B cell (primary cell): Measurements from ENCODE around the gene GAD1. TPM values are rescaled to one million over a fixed set of nuclear protein-coding genes. Genes with fewer than 3 reads are reported as not detected.

Experiments used
- ATAC-seq: fragments of 200-7000 bp; cut with Tn5 transposase; one replicate; pipeline ENCODE4 v1.10.0; 2021; ENCODE audit warnings: low read depth, mild to moderate bottlenecking, moderate number of reproducible peaks, moderate library complexity
- CTCF ChIA-PET: fragments of 350-600 bp; sonication (Branson Sonifier 250); formaldehyde crosslinking; loops from one replicate; lab custom pipeline; 2021; ENCODE audit warnings: antibody characterized with exemption, inconsistent platforms; lab: Charles Lee
- POLR2A ChIA-PET: fragments of 350-600 bp; sonication (Branson Sonifier 250); formaldehyde crosslinking; loops from one replicate; lab custom pipeline; 2021; ENCODE audit warnings: antibody characterized with exemption; lab: Charles Lee
- DNase-seq: peaks from one replicate; pipeline ENCODE4 v3.0.0; 2013
- H2AFZ ChIP-seq: 2 replicates; pipeline ENCODE4 v1.6.1; 2012; ENCODE audit warnings: mild to moderate bottlenecking, low read depth, low read length; ENCODE audit not compliant: insufficient read depth, poor library complexity, severe bottlenecking
- H3K27ac ChIP-seq, 2 donors: 1 replicate in 1 of 2; 2 replicates in 1 of 2; pipeline ENCODE4 v1.5.1; 2012 to 2013; ENCODE audit warnings: low read length in 2 of 2, mild to moderate bottlenecking in 2 of 2, moderate library complexity in 1 of 2
- H3K27me3 ChIP-seq, 4 experiments: fragments of 200-600 bp in 1 of 4; sonication (generic) in 1 of 4; replicated peaks in 1 of 4; 1 replicate in 2 of 4; 2 replicates in 2 of 4; pipeline versions ENCODE4 v1.6.1 to v1.7.0; 2013 to 2016; ENCODE audit warnings: low read length in 3 of 4, mild to moderate bottlenecking in 2 of 4, mixed read lengths in 1 of 4, moderate library complexity in 1 of 4; ENCODE audit not compliant: insufficient read depth in 4 of 4, control insufficient read depth in 3 of 4; ENCODE audit errors: control extremely low read depth in 1 of 4
- H3K36me3 ChIP-seq, 2 experiments: replicated peaks in 1 of 2; 1 replicate in 1 of 2; 2 replicates in 1 of 2; pipeline versions ENCODE4 v1.6.1 to v1.7.1; 2013; ENCODE audit warnings: low read length in 1 of 2; ENCODE audit not compliant: insufficient read depth in 2 of 2, control insufficient read depth in 1 of 2; ENCODE audit errors: control extremely low read depth in 1 of 2, extremely low read depth in 1 of 2
- H3K4me1 ChIP-seq, 2 donors: fragments of 200-600 bp in 1 of 2; sonication (generic) in 1 of 2; 1 replicate in 1 of 2; 2 replicates in 1 of 2; pipeline versions ENCODE4 v1.5.1 to v1.6.1; 2013 to 2017; ENCODE audit warnings: low read length in 2 of 2; ENCODE audit not compliant: control insufficient read depth in 2 of 2, insufficient read depth in 2 of 2
- H3K4me2 ChIP-seq: replicated peaks from 2 replicates; pipeline ENCODE3; 2012; ENCODE audit warnings: mild to moderate bottlenecking, low read depth, low read length; ENCODE audit not compliant: poor library complexity, severe bottlenecking
- H3K4me3 ChIP-seq, 5 experiments: fragments of 200-600 bp in 1 of 5; sonication (generic) in 1 of 5; 1 replicate in 3 of 5; 2 replicates in 2 of 5; pipeline versions ENCODE4 v1.5.1 to v1.7.0; 2011 to 2016; ENCODE audit warnings: low read length in 4 of 5, mild to moderate bottlenecking in 4 of 5, low read depth in 2 of 5, control low read depth in 1 of 5, moderate library complexity in 1 of 5; ENCODE audit not compliant: insufficient read depth in 1 of 5; ENCODE audit errors: control extremely low read depth in 1 of 5, extremely low read depth in 1 of 5
- H3K79me2 ChIP-seq: fragments of 200-600 bp; sonication (generic); one replicate; pipeline ENCODE4 v1.6.0; 2016; ENCODE audit warnings: low read length; ENCODE audit not compliant: control insufficient read depth, insufficient read depth
- H3K9ac ChIP-seq: fragments of 200-600 bp; sonication (generic); 2 replicates; pipeline ENCODE4 v1.6.1; 2017; ENCODE audit warnings: mild to moderate bottlenecking, low read length, moderate library complexity
- H3K9me3 ChIP-seq, 3 donors: one replicate each; pipeline versions ENCODE4 v1.6.1 to v1.7.1; 2013; ENCODE audit warnings: low read length in 2 of 3; ENCODE audit not compliant: control insufficient read depth in 2 of 3, insufficient read depth in 1 of 3; ENCODE audit errors: control extremely low read depth in 1 of 3
- H4K20me1 ChIP-seq: 2 replicates; pipeline ENCODE4 v1.6.0; 2012; ENCODE audit warnings: mild to moderate bottlenecking, low read length; ENCODE audit not compliant: insufficient read depth, control insufficient read depth, poor library complexity, severe bottlenecking
- H3K27ac Mint-ChIP-seq: one replicate; pipeline ENCODE4 v1.8.0; 2021; ENCODE audit warnings: mixed read lengths
- H3K27me3 Mint-ChIP-seq: one replicate; pipeline ENCODE4 v1.8.0; 2021; ENCODE audit warnings: mixed read lengths
- H3K4me1 Mint-ChIP-seq: one replicate; pipeline ENCODE4 v1.8.0; 2021; ENCODE audit warnings: mixed read lengths
- H3K4me3 Mint-ChIP-seq: one replicate; pipeline ENCODE4 v1.8.0; 2021; ENCODE audit warnings: mixed read lengths
- H3K9me3 Mint-ChIP-seq: one replicate; pipeline ENCODE4 v1.8.0; 2022; ENCODE audit warnings: mixed read lengths; ENCODE audit not compliant: insufficient read depth
- EZH2 ChIP-seq: IDR thresholded peaks from 2 replicates; pipeline ENCODE4 v1.6.1; 2012; ENCODE audit warnings: borderline replicate concordance, low read depth, mild to moderate bottlenecking, moderate library complexity, low read length; ENCODE audit not compliant: insufficient read depth, poor library complexity, severe bottlenecking
- WGBS: methylation state at CpG from one replicate; pipeline ENCODE4 v1.1.5; 2013; ENCODE audit warnings: missing lambda C conversion rate; ENCODE audit not compliant: insufficient coverage; 5-methylcytosine and 5-hydroxymethylcytosine counted together
- intact Hi-C: fragments of 100-400 bp; cut with micrococcal nuclease; formaldehyde crosslinking; loops from one replicate; pipeline ENCODE4 v1.10.0; 2022
- polyA plus RNA-seq: library from polyadenylated mRNA; depleted of rRNA; stranded (reverse); fragments of >200 nt; gene quantifications from 2 replicates; pipeline ENCODE4 v1.2.3, GENCODE V29; 2012
- total RNA-seq, 2 donors: library from RNA; stranded (reverse); fragments of 120-200 nt in 1 of 2; gene quantifications; 1 replicate in 1 of 2; 2 replicates in 1 of 2; pipeline versions ENCODE4 v1.2.3 to v1.2.4, GENCODE V29; 2013 to 2022
- TF ChIP-seq, protein P1 (sequence below): fragments of 200-600 bp; IDR thresholded peaks from one replicate; pipeline ENCODE4 v1.8.0; 2022; ENCODE audit warnings: antibody characterized with exemption, mild to moderate bottlenecking

GAD1 gene
- total and polyA plus RNA-seq, 2 donors (not counting 1 experiment from before 2014, with no cell fraction given), result not detected

DNA sequence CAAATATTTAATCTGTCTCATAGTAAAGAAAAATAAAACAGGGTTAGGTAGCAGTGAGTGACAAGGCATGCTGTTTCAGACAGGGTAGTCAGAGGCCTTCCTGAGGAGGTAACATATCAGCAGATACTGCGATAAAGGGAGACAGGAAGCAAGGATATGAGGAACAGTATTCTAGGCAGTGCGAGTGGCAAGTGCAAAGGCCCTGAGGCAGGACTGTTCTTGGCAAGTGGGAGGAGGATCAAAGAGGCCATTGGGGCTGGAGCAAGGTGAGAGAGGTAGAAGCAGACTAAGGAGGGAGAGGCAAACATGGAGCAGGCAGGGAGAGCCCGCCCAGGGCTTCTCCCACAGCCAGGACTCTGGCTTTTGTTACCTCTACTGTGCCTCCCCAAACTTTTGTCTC, 33.6 kb downstream of the GAD1 start:
- no peak overlapping the region for H2AFZ ChIP-seq
- DNase-seq (no peak), ATAC-seq (no peak)
- CTCF ChIA-PET, result no interaction called here
- intact Hi-C loops, result no loop called here
- H3K9me3 Mint-ChIP-seq, result no peaks in the 10 kb centered on the region
- H3K27me3 ChIP-seq, result peaks cover 0 to 3% (median under 1%) of the 10 kb centered on the region in 4 experiments
- H3K9ac ChIP-seq, result no peak overlapping the region
- H3K4me2 ChIP-seq, result no peak overlapping the region
- no peak overlapping the region for H3K4me3 Mint-ChIP-seq
- POLR2A ChIA-PET, result no interaction called here
- H3K4me3 ChIP-seq, result no peak overlapping the region
- no peak overlapping the region for H3K27ac ChIP-seq
- H3K79me2 ChIP-seq, result no peaks in the 10 kb centered on the region
- no peaks in the 10 kb centered on the region for H3K4me1 Mint-ChIP-seq
- TF ChIP-seq, protein P1, sequence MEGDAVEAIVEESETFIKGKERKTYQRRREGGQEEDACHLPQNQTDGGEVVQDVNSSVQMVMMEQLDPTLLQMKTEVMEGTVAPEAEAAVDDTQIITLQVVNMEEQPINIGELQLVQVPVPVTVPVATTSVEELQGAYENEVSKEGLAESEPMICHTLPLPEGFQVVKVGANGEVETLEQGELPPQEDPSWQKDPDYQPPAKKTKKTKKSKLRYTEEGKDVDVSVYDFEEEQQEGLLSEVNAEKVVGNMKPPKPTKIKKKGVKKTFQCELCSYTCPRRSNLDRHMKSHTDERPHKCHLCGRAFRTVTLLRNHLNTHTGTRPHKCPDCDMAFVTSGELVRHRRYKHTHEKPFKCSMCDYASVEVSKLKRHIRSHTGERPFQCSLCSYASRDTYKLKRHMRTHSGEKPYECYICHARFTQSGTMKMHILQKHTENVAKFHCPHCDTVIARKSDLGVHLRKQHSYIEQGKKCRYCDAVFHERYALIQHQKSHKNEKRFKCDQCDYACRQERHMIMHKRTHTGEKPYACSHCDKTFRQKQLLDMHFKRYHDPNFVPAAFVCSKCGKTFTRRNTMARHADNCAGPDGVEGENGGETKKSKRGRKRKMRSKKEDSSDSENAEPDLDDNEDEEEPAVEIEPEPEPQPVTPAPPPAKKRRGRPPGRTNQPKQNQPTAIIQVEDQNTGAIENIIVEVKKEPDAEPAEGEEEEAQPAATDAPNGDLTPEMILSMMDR, result no peak
- no peak for TF ChIP-seq EZH2
- H3K27ac Mint-ChIP-seq, result no peak overlapping the region
- WGBS, result 100% methylated on average over 2 of the region's 3 CpGs
- H4K20me1 ChIP-seq, result no peaks in the 10 kb centered on the region
- H3K27me3 Mint-ChIP-seq, result peaks cover 10% of the 10 kb centered on the region
- H3K9me3 ChIP-seq, result no peaks in the 10 kb centered on the region
- H3K36me3 ChIP-seq, result no peaks in the 10 kb centered on the region
- no peaks in the 10 kb centered on the region for H3K4me1 ChIP-seq

DNA sequence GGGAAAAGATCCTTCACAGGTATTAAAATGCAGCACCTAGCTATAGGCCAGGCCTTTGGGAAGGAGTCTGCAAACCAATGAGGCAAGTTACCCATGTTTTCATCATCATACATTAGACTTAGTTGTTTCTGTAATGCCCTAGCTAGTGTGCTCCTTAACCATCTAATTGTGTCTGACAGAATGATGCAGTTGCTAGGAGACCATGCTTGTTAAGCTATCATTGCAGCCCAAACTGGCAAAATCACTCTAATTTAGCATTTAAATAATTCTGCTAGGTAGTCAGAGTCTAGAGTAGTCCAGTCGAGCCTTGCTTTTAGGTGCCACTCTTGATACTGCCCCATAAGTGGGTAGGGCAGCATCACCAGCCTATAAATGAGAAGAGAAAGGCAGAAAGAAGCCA, 34.9 kb downstream of the GAD1 start:
- ChIA-PET CTCF (interaction anchor here (0.8 kb wide), 1 partner anchor 16 kb away, joined by 3 read pairs; no protein-coding TSS in a partner anchor), POLR2A (no interaction called here)
- no peaks in the 10 kb centered on the region for H3K9me3 Mint-ChIP-seq
- Histone ChIP-seq H3K79me2 (no peaks in the 10 kb centered on the region), H3K4me3 (no peak overlapping the region), H3K27me3 (no peaks in the 10 kb centered on the region), H3K27ac (no peak overlapping the region), H3K9me3 (no peaks in the 10 kb centered on the region), H4K20me1 (no peaks in the 10 kb centered on the region), H2AFZ (no peak overlapping the region), H3K4me1 (no peaks in the 10 kb centered on the region), H3K9ac (no peak overlapping the region), H3K36me3 (no peaks in the 10 kb centered on the region), H3K4me2 (no peak overlapping the region)
- intact Hi-C loops, result no loop called here
- TF ChIP-seq, protein P1, result no peak
- no peak for TF ChIP-seq EZH2
- 80% methylated on average over 1 of the region's 1 CpG for WGBS
- H3K27ac Mint-ChIP-seq, result no peak overlapping the region
- ATAC-seq (no peak), DNase-seq (no peak)
- peaks cover 12% of the 10 kb centered on the region for H3K27me3 Mint-ChIP-seq
- no peak overlapping the region for H3K4me3 Mint-ChIP-seq
- H3K4me1 Mint-ChIP-seq, result no peaks in the 10 kb centered on the region
